ENCODE measurements around the gene ETFB.
A peak's percentile ranks its signal among the peaks of the same experiment; 100 is the strongest.

ETFB gene

DNA sequence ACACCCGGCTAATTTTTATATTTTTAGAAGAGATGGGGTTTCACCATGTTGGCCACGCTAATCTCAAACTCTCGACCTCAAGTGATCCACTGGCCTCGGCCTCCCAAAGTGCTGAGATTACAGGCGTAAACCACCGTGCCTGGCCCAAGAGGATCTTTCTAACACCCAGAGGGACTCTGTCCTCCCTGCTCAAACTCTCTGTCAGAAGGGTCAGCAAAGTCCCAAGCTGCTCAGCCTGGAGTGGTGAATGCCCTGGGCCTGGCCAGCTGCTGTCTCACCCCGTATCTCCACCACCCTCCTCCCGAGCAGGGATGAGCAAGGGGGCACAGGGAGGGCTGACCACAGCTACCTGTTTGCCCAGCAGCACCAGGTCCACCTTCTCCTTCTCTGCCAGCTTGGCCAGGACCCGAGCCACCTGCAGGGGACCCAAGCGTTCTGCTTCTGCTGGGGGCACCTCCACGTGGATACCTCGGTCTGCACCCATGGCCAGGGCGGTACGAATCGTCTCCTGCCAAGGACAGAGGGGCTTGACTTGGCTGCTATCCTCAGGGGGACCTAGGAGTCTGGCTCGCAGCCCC is 13.3 kb downstream of the ETFB start:
- no peak for DNase-seq (ENCODE audit: low spot score)
- TF ChIP-seq, protein P1, sequence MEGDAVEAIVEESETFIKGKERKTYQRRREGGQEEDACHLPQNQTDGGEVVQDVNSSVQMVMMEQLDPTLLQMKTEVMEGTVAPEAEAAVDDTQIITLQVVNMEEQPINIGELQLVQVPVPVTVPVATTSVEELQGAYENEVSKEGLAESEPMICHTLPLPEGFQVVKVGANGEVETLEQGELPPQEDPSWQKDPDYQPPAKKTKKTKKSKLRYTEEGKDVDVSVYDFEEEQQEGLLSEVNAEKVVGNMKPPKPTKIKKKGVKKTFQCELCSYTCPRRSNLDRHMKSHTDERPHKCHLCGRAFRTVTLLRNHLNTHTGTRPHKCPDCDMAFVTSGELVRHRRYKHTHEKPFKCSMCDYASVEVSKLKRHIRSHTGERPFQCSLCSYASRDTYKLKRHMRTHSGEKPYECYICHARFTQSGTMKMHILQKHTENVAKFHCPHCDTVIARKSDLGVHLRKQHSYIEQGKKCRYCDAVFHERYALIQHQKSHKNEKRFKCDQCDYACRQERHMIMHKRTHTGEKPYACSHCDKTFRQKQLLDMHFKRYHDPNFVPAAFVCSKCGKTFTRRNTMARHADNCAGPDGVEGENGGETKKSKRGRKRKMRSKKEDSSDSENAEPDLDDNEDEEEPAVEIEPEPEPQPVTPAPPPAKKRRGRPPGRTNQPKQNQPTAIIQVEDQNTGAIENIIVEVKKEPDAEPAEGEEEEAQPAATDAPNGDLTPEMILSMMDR (IDR thresholded peaks at IDR 0.05; ENCODE audit: extremely low read depth, insufficient read depth, missing control alignments) = no peak
- in situ Hi-C loops (cut with MboI; ENCODE audit: low pct_unique_long_range_greater_than_20kb, low sequenced_read_pairs, unreplicated experiment) = no loop called here

DNA sequence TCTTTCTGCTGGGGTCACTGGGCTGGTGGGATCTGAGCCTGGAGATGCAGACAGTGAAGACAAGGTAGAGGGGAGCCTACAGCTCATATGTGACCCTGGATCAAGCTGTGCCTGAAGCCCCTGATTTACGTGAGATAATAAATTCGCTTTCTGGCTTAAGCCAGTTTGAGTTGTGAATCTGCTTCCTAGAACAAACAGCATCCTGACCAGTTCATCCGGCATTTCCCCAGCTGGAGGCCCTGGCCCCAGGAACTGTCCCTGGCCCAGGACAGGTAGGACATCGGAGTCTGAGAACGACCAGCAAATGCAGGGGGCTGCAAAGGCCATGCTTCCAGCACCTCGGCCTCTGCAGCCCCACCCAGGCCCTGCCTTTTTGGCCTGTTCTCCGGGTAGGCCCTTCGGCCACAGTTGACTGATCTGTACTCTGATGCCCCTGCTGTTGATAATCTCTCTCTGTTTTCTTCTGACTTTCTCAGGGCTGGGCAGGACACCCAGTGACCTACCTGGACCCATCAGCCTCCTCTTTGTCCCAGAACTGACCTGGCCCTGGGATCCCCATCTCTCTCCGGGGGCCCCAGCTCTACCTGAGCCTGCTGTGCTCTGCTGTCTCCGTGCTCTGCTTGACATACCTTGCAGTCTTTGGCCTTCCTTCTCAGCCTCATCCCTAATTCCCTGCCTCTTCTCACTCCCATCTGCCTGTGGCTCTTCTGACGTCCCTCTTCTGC is 14.8 kb downstream of the ETFB start:
- in situ Hi-C loops (cut with MboI; ENCODE audit: low pct_unique_long_range_greater_than_20kb, low sequenced_read_pairs, unreplicated experiment) = no loop called here
- no peak for DNase-seq (ENCODE audit: low spot score)
- TF ChIP-seq, protein P1 (IDR thresholded peaks at IDR 0.05; ENCODE audit: extremely low read depth, insufficient read depth, missing control alignments) = no peak

DNA sequence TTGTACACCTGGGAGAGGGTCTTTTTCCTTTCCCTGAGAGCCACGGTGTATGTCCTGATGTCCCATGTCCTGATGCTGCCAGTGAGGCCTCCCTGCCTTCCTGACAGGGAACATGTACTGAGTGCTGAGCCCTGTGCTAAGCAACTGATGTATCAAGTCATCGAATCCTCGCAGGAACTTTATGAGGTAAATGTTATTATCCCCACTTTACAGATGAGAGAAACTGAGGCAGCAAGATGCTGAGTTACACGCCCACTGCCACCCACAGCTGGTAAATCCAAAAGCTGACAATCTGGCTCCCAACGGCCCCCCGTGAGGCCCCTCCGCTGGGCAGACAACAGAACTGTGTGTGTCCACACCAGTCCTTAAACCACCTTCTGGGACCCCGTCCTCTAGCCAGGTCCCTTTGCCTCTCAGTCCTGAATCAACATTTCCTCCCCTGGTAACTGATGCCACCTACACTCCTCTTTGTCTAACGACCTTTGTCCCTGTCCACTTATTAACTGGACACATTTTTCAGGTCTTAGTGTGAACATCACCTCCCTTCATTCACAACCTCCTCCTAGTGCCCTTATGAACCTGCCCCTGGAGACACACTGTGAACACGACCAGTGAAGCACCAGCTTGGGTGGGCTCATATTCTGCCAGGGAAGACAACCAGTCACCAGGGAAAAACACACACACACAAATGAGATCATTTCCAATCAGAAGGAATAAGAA is 18.8 kb downstream of the ETFB start:
- TF ChIP-seq, protein P1 (IDR thresholded peaks at IDR 0.05; ENCODE audit: extremely low read depth, insufficient read depth, missing control alignments) = no peak

DNA sequence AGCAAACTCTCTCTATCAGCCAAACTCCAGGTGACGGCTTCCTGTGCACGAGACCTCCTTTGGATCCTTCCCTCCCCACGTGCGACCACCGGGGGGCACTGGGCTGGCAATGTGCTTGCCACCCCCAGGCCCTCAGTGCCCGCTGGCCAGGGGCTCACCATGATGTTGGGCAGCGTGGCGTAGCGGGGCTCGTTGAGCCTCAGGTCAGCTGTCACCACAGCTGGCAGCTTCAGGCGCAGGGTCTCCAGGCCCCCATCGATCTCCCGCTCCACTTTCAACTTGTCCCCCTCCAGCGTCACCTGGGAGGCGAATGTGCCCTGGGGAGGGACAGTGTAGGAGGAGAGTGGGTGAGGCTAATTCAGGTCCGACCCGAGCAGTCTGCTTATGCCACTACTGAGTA is 19.4 kb downstream of the ETFB start:
- DNase-seq (ENCODE audit: low spot score) = no peak
- in situ Hi-C loops (cut with MboI; ENCODE audit: low pct_unique_long_range_greater_than_20kb, low sequenced_read_pairs, unreplicated experiment) = loop anchor here (25.0 kb wide), 1 partner anchor 316 kb away; no protein-coding TSS in a partner anchor
- TF ChIP-seq, protein P1 (IDR thresholded peaks at IDR 0.05; ENCODE audit: extremely low read depth, insufficient read depth, missing control alignments) = peak; percentile 17

More for the DNA sequence above, 18.8 kb downstream of the ETFB start:
- in situ Hi-C loops (cut with MboI; ENCODE audit: low pct_unique_long_range_greater_than_20kb, low sequenced_read_pairs, unreplicated experiment) = loop anchor here (25.0 kb wide), 1 partner anchor 315 kb away; no protein-coding TSS in a partner anchor
- no peak for DNase-seq (ENCODE audit: low spot score)

DNA sequence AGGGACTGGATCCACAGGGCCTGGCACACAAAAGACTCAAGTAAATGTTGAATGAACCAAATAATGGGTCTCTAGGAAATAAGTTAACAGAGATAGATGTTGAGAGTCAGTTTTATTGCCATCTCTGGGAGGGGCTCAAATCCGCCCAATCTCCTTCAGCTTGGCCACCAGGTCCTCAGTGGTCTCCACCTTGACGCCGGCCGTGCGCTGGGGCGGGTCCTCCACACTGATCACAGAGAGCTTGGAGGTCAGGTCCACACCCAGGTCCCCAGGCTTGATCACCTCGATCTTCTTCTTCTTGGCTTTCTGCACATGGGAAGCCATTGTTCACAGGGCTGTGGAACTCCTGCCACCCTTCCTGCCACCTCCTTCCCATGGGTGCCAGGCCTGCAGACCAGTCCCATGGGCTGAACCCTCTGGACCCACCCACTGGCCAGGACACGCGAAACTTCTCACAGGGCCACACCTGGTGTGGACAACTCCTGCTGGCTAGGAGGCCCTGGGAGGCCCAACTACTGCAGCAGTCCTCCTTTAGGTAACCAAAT is 21.0 kb downstream of the ETFB start:
- TF ChIP-seq, protein P1 (IDR thresholded peaks at IDR 0.05; ENCODE audit: extremely low read depth, insufficient read depth, missing control alignments) = no peak
- in situ Hi-C loops (cut with MboI; ENCODE audit: low pct_unique_long_range_greater_than_20kb, low sequenced_read_pairs, unreplicated experiment) = loop anchor here (25.0 kb wide), 1 partner anchor 317 kb away; no protein-coding TSS in a partner anchor
- no peak for DNase-seq (ENCODE audit: low spot score)

Measured in GM13977 (cell line).